GM19240 (cell line): ENCODE measurements around the gene TTC12.

ENCODE experiments used
- DNase-seq: peaks from one replicate; pipeline ENCODE4 v3.0.0; 2011; ENCODE audit warnings: low spot score; ENCODE audit not compliant: insufficient read length

The TTC12 gene

GRCh38 chr11:113373981-113374560 is 59.7 kb downstream of the TTC12 start:
- DNase-seq = no peak

GRCh38 chr11:113375402-113375801 is 61.0 kb downstream of the TTC12 start:
- DNase-seq = no peak

- DNase-seq = peak; percentile 20
Observed at GRCh38 chr11:113376156-113376555, 61.8 kb downstream of the TTC12 start.

- no peak for DNase-seq
Observed at GRCh38 chr11:113377681-113378412, 63.5 kb downstream of the TTC12 start.

DNA sequence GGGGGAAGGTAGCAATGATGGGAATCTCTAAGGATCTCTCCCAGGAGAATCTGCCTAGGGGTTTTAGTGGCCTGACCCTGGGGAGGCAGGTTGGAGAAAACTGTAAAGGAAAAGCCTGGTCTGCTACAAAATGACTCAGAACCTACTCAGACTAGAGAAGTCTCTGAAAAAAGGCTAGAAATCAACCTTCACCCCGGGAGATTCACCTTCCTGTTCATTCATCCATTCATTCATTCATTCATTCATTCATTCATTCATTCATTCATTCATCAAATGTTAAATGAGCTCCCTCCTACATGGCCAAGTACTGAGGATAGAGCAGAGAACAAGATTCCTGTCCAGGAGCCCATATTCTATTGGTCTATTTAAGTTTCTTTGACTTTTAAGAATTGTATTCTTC is 64.3 kb downstream of the TTC12 start:
- no peak for DNase-seq

DNA sequence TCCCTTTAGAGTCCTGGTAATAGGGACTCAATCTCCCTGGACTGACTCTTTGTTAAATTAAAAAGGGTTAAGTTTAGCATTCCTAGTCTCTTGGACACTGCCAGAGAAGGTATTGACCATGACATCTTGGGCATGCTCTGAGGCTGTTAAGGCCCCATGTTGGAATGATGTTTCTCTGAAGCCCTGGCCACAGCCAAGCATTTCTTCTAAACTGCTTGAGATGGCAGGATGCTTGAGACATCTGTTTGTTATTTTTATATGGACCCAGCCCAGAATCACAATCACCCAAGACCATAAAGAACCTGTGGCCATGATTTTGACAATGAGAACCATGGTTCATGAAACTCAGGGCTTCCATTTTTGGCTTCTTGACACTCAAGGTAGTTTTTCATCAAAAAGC is 67.7 kb downstream of the TTC12 start:
- no peak for DNase-seq

- DNase-seq = no peak
Observed at GRCh38 chr11:113384551-113384950, 70.2 kb downstream of the TTC12 start.

DNA sequence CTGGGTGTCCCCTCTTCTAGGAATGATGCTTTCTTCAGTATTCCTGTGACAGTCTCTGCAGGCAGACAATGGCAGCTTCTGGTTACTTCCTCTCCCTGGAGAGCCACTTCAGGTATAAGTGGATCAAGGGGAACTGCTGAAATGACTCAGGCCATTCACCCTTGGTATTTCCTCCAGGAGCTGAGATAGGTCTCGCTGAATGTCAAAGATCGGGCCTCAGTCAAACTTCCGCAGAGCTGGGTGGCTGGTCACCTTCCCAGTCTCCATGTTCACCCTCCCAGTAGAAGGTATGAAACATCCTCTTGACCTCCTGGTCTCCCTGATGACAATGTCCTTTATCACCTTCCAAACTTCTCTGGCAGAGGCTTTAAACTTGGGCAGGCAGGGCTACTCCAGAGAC is 71.4 kb downstream of the TTC12 start:
- DNase-seq = no peak

DNA sequence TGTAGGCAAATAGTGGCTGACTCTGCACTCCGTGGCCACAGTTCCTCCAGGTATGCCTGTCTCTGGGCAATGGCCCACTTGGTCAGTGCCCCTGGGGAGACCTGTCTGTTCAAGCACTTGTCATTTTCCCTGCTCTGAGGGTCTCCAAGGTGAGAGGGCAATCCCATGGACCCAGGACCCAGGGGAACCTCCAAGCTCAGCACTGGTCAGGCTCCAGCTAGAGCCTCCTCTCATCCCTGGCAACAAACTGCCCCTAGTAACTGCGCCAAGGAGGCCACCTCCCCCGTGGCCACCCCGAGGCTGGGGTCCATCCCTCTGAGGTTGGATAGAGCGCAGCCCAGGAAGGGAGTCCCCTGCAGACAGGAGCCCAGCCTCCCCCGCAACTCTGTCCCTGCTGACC is 72.5 kb downstream of the TTC12 start:
- DNase-seq = no peak

DNA sequence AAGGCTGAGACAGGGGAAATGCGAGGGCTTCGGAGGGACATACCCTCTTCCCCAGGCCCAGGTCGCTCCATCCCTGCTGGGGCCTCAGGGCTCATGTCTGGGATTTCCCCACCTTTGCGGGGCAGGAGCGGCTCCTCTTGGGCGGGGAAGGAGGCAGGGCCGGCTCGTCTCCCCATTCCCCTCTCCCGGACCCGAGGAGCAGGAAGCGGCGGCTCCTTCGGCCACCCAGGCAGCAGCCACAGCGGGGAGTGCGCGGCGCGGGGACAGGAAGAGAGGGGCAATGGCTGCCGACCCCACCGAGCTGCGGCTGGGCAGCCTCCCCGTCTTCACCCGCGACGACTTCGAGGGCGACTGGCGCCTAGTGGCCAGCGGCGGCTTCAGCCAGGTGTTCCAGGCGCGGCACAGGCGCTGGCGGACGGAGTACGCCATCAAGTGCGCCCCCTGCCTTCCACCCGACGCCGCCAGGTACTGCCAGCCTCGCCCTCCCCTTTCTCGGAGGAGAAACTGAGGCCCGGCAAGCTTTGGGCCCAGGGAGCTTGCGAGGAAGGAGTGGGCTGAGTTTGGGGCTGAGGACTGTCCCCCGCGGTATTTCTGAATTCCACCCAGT is 73.3 kb downstream of the TTC12 start, which contains the start of gene ANKK1:
TSS of gene ANKK1 (plus strand) at position 175 of the 607 bp plus-strand sequence. CDS start at position 281, 106 bp downstream.
- no peak for DNase-seq

DNA sequence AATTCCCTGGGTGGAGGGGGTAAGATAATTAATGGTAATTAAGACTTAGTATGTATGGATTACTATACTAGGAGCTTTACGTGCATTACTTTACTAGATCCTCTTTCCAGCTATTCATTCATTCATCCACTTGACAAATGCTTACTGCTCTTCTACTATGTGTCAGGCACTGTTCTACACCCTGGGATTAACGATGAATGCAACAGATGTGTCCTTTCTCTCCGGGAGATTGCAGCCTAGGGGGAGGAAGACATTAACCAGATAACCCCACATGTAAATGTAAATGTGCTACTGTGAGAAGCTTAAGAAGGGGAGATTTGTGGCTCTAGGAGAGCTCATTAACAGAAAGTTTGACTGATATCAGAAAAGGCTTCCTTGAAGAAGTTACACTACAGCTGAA is 74.9 kb downstream of the TTC12 start:
- no peak for DNase-seq

GRCh38 chr11:113392236-113392921 is 78.0 kb downstream of the TTC12 start:
- DNase-seq = no peak

- DNase-seq = no peak
Observed at GRCh38 chr11:113393501-113393985, 79.2 kb downstream of the TTC12 start.

GRCh38 chr11:113394919-113395318 is 80.5 kb downstream of the TTC12 start:
- no peak for DNase-seq

GRCh38 chr11:113395782-113396336 is 81.5 kb downstream of the TTC12 start:
- no peak for DNase-seq

DNA sequence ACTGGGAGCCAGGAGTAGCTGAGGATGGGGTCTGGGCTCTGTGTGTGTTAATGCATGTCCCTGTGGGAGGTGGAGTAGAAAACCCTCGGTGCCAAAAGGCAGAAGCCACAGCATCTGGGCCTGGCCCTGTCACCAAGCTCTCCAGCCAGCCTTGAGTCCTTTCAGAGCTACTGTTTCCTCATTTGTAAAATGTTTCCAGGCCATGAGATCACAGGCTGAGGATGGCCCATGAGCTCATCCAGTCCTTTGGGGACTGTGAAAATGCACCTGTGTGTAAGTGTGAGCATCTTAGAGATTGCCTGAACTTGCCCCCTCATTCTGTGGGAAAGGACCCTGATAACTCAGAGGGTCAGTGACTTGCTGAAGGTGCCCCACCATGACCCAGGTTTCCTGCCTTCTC is 82.3 kb downstream of the TTC12 start:
- DNase-seq = no peak

GRCh38 chr11:113397212-113397611 is 82.8 kb downstream of the TTC12 start:
- DNase-seq = no peak

DNA sequence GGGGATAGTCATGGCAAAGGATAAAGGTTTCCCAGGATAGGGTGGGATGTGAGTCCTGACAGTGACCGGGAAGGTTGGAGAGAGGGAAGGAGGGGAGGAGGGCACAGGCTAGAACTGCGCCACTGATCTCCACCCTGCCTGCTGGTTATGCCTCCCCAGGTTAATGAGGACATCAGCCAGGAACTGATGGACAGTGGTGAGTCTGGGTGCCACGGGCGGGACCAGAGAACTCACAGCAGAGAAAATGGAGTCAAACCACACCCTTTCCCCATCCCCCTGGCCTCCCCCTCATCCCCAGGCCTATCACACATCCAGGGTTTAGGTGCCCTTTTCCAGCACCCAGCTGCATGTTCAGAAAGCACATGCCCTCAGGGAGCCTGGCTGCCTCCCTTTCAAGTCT is 83.4 kb downstream of the TTC12 start:
- DNase-seq = no peak

DNA sequence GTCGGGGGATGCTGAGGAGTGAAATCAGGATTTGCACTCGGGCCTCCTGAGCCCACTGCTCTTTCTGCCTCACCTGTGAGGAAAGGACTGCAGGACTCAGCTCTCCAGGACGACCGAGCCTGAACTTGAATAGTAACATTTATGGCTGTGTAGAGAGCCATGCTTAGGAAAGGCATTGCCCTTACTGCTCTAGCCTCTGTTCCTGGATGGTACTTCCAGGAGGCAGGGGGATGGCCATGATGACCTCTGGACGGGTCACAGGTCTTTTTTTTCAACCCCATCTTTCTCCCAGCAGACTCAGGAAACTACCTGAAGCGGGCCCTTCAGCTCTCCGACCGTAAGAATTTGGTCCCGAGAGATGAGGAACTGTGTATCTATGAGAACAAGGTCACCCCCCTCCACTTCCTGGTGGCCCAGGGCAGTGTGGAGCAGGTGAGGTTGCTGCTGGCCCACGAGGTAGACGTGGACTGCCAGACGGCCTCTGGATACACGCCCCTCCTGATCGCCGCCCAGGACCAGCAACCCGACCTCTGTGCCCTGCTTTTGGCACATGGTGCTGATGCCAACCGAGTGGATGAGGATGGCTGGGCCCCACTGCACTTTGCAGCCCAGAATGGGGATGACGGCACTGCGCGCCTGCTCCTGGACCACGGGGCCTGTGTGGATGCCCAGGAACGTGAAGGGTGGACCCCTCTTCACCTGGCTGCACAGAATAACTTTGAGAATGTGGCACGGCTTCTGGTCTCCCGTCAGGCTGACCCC is 84.5 kb downstream of the TTC12 start:
- DNase-seq = no peak

DNA sequence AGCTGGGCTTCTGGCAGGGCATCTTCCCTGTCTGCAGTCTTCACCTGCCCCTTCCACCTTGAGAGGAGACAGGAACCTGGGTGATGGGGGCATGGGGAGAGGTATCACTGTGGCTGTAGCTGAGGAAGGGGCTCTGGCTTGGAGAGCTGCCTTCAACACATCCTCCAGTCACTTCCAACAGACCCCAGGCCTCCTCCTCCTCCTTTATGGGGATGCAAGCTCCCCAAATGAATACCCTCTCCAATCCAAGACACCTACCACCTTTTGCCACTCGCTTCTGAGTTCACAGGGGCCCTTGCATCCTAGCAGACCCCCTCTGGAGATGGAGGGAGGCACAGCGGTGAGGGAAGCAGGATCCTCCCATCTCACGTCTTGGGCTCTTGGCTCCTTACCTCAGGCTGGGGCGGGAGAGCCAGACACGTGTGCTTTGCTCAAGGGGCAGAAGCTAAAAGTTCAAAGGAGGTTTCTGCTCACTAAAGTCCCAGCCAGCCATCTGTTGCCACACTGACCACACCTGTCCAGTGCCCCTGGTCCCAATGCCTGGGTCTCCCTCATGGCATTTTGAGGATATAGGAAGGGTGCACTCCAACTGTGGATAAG is 86.3 kb downstream of the TTC12 start:
- no peak for DNase-seq

DNA sequence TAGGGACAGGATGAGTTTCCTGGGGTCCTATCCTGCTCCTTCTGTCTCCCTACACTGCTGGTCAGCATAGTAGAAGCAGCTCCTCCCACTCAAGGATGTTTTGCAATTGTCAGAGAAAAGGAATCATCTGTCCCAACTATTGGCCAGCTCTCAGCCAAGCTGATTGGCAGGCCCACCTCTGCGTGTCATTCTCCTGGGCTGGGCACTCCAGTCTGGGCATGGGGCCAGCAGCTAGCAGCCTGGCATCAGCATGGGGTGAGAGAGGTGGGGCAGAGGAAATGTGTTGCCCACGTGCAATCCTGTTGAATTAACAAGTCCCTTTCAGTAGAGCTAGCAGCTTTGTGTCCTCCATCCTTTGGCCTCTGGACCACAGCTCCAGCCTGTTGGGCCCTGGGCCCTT is 87.3 kb downstream of the TTC12 start:
- DNase-seq = no peak
